ENCODE results near the gene CCDC68.

- TF ChIP-seq SPI1 (IDR thresholded peaks at IDR 0.05; ENCODE audit: low read depth, low read length), result no peak
- TF ChIP-seq POLR2A (IDR thresholded peaks at IDR 0.05; ENCODE audit: low read depth, low read length), result no peak
- no peak for TF ChIP-seq POLR2AphosphoS5 (IDR thresholded peaks at IDR 0.05; ENCODE audit: low read depth, low read length)
- TF ChIP-seq TAF1 (IDR thresholded peaks at IDR 0.05; ENCODE audit: low read depth, low read length), result no peak
These were observed 42.2 kb upstream of the CCDC68 start for GRCh38 chr18:55001394-55002024.
